Measurements from ENCODE around the gene RAB13.

RAB13 gene

GRCh38 chr1:153956997-153957715 lies 29.0 kb downstream of the RAB13 start:
- DNase-seq, result no peak

GRCh38 chr1:153954826-153955225 lies 31.3 kb downstream of the RAB13 start:
- no peak for DNase-seq

GRCh38 chr1:153953859-153954365 lies 32.2 kb downstream of the RAB13 start:
- DNase-seq, result no peak

GRCh38 chr1:153951801-153952200 lies 34.3 kb downstream of the RAB13 start:
- no peak for DNase-seq

- no peak for DNase-seq
Measured at GRCh38 chr1:153951183-153951582, 35.0 kb downstream of the RAB13 start.

GRCh38 chr1:153946622-153947241 lies 39.4 kb downstream of the RAB13 start, which contains the start of gene DENND4B:
Gene DENND4B (minus strand): TSS chr1:153946718. CDS start chr1:153944374, 2,344 bp downstream.
- DNase-seq, result peak in 13 of 14 donors; percentile 33 to 86 (median 68)

GRCh38 chr1:153945795-153946621 lies 40.1 kb downstream of the RAB13 start:
- DNase-seq, result peak in 13 of 14 donors; percentile 28 to 90 (median 69)

- DNase-seq, result peak in 6 of 14 donors; percentile 30 to 64 (median 43)
Measured at GRCh38 chr1:153945131-153945794, 40.9 kb downstream of the RAB13 start.

- no peak for DNase-seq
Measured at GRCh38 chr1:153944827-153945117, 41.4 kb downstream of the RAB13 start.

- no peak for DNase-seq
Measured at GRCh38 chr1:153944005-153944826, 41.9 kb downstream of the RAB13 start.

- no peak for DNase-seq
Measured at GRCh38 chr1:153942766-153943549, 43.2 kb downstream of the RAB13 start.

- DNase-seq, result no peak
Measured at GRCh38 chr1:153941826-153942725, 44.1 kb downstream of the RAB13 start.

GRCh38 chr1:153940756-153941155 lies 45.4 kb downstream of the RAB13 start:
- DNase-seq, result no peak

- DNase-seq, result no peak
Measured at GRCh38 chr1:153939476-153939875, 46.7 kb downstream of the RAB13 start.

- DNase-seq, result no peak
Measured at GRCh38 chr1:153938996-153939395, 47.1 kb downstream of the RAB13 start.

- DNase-seq, result no peak
Measured at GRCh38 chr1:153937331-153937730, 48.8 kb downstream of the RAB13 start.

GRCh38 chr1:153936011-153936802 lies 49.9 kb downstream of the RAB13 start:
- DNase-seq, result peak in 1 of 14 donors; percentile 40

GRCh38 chr1:153934746-153935145 lies 51.4 kb downstream of the RAB13 start:
- DNase-seq, result no peak

GRCh38 chr1:153933955-153934354 lies 52.2 kb downstream of the RAB13 start:
- DNase-seq, result no peak
